Neural progenitor cell (in vitro differentiated cells): Measurements from ENCODE around the gene AHRR.
"Not testable (repeated sequence)": the region's sequence is repeated elsewhere in the genome, so short reads cannot be mapped to it uniquely, and the experiment has no call there.

Source experiments
- EZH2 ChIP-seq: fragments of 200-600 bp; sonication (generic); IDR thresholded peaks from 2 replicates; pipeline ENCODE4 v1.6.1; 2017; ENCODE audit warnings: antibody characterized with exemption, mild to moderate bottlenecking, moderate library complexity
- EZH2phosphoT487 ChIP-seq: fragments of 200-600 bp; sonication (generic); IDR thresholded peaks from 2 replicates; pipeline ENCODE4 v1.6.1; 2017; ENCODE audit warnings: antibody characterized with exemption
- TF ChIP-seq, protein P1 (sequence below): fragments of 200-600 bp; sonication (generic); IDR thresholded peaks from 2 replicates; pipeline ENCODE4 v1.5.1; 2017; ENCODE audit warnings: antibody characterized with exemption, mild to moderate bottlenecking

DNA sequence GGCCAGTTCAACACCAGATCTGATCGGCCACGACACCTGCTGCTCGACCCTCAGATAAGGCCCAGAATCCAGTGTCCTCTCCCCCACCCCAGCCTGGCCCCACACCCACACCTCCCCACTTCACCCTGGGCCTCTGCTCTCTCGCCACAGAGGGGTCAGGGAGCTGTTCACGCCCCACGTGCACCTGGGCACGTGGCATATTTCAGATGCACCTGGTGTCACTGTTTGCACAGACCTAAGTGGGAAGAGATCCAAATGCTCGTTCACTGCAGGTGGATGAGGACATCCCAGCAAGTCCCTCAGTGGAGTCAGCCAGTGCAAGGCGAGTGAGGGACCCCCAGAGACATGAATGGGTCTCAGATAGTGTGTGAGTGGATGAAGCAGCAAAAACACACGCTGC is 25.3 kb upstream of the AHRR start:
- TF ChIP-seq, protein P1, sequence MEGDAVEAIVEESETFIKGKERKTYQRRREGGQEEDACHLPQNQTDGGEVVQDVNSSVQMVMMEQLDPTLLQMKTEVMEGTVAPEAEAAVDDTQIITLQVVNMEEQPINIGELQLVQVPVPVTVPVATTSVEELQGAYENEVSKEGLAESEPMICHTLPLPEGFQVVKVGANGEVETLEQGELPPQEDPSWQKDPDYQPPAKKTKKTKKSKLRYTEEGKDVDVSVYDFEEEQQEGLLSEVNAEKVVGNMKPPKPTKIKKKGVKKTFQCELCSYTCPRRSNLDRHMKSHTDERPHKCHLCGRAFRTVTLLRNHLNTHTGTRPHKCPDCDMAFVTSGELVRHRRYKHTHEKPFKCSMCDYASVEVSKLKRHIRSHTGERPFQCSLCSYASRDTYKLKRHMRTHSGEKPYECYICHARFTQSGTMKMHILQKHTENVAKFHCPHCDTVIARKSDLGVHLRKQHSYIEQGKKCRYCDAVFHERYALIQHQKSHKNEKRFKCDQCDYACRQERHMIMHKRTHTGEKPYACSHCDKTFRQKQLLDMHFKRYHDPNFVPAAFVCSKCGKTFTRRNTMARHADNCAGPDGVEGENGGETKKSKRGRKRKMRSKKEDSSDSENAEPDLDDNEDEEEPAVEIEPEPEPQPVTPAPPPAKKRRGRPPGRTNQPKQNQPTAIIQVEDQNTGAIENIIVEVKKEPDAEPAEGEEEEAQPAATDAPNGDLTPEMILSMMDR = not testable (repeated sequence)
- not testable (repeated sequence) for TF ChIP-seq EZH2, EZH2phosphoT487
